ENCODE results near the gene ULBP2.
"Not testable (repeated sequence)": the region's sequence is repeated elsewhere in the genome, so short reads cannot be mapped to it uniquely, and the experiment has no call there.

ULBP2 gene

GRCh38 chr6:149964308-149965193 lies 22.7 kb downstream of the ULBP2 start:
- Histone ChIP-seq H3K36me3 (ENCODE audit: insufficient read depth, insufficient read length, low read length) (no peaks in the 10 kb centered on the region), H3K9me3 (ENCODE audit: insufficient read depth, low read length) (no peaks in the 10 kb centered on the region), H3K27me3 (ENCODE audit: insufficient read depth, insufficient read length) (peaks cover 83% of the 10 kb centered on the region), H3K4me3 (ENCODE audit: insufficient read length, low read depth) (peak overlapping the region; percentile 61), H3K4me1 (ENCODE audit: insufficient read depth, insufficient read length) (peaks cover 2% of the 10 kb centered on the region), H3K9ac (ENCODE audit: insufficient read length, low read depth) (peak overlapping the region; percentile 67)
- TF ChIP-seq SUZ12 (IDR thresholded peaks at IDR 0.05; ENCODE audit: extremely low read depth, insufficient read depth, insufficient read length) (peak; percentile 81), ZNF274 (IDR thresholded peaks at IDR 0.05; ENCODE audit: low read depth, low read length) (no peak), YY1 (IDR thresholded peaks at IDR 0.05; ENCODE audit: insufficient read depth, insufficient read length) (no peak)
- no peak for DNase-seq (ENCODE audit: low read depth, low spot score)

- H3K4me3 ChIP-seq (ENCODE audit: insufficient read length, low read depth): peak overlapping the region; percentile 61
- no peaks in the 10 kb centered on the region for H3K9me3 ChIP-seq (ENCODE audit: insufficient read depth, low read length)
- no peak for TF ChIP-seq ZNF274 (IDR thresholded peaks at IDR 0.05; ENCODE audit: low read depth, low read length)
- no peak for TF ChIP-seq SUZ12 (IDR thresholded peaks at IDR 0.05; ENCODE audit: extremely low read depth, insufficient read depth, insufficient read length)
- no peak for TF ChIP-seq YY1 (IDR thresholded peaks at IDR 0.05; ENCODE audit: insufficient read depth, insufficient read length)
- H3K9ac ChIP-seq (ENCODE audit: insufficient read length, low read depth): peak overlapping the region; percentile 67
- DNase-seq (ENCODE audit: low read depth, low spot score): no peak
- peaks cover 2% of the 10 kb centered on the region for H3K4me1 ChIP-seq (ENCODE audit: insufficient read depth, insufficient read length)
- peaks cover 89% of the 10 kb centered on the region for H3K27me3 ChIP-seq (ENCODE audit: insufficient read depth, insufficient read length)
- no peaks in the 10 kb centered on the region for H3K36me3 ChIP-seq (ENCODE audit: insufficient read depth, insufficient read length, low read length)
Measured at GRCh38 chr6:149965194-149966020, 23.6 kb downstream of the ULBP2 start.

GRCh38 chr6:149966319-149966718 lies 24.5 kb downstream of the ULBP2 start:
- peaks cover 85% of the 10 kb centered on the region for H3K27me3 ChIP-seq (ENCODE audit: insufficient read depth, insufficient read length)
- DNase-seq (ENCODE audit: low read depth, low spot score); H3K9me3 ChIP-seq (ENCODE audit: insufficient read depth, low read length); H3K4me1 ChIP-seq (ENCODE audit: insufficient read depth, insufficient read length); H3K9ac ChIP-seq (ENCODE audit: insufficient read length, low read depth); H3K4me3 ChIP-seq (ENCODE audit: insufficient read length, low read depth); H3K36me3 ChIP-seq (ENCODE audit: insufficient read depth, insufficient read length, low read length): not testable (repeated sequence)

- peaks cover 74% of the 10 kb centered on the region for H3K27me3 ChIP-seq (ENCODE audit: insufficient read depth, insufficient read length)
- H3K9me3 ChIP-seq (ENCODE audit: insufficient read depth, low read length): no peaks in the 10 kb centered on the region
- no peak overlapping the region for H3K9ac ChIP-seq (ENCODE audit: insufficient read length, low read depth)
- TF ChIP-seq ZNF274 (IDR thresholded peaks at IDR 0.05; ENCODE audit: low read depth, low read length) (no peak), SUZ12 (IDR thresholded peaks at IDR 0.05; ENCODE audit: extremely low read depth, insufficient read depth, insufficient read length) (no peak), YY1 (IDR thresholded peaks at IDR 0.05; ENCODE audit: insufficient read depth, insufficient read length) (no peak)
- no peak for DNase-seq (ENCODE audit: low read depth, low spot score)
- no peak overlapping the region for H3K4me3 ChIP-seq (ENCODE audit: insufficient read length, low read depth)
- peaks cover 2% of the 10 kb centered on the region for H3K4me1 ChIP-seq (ENCODE audit: insufficient read depth, insufficient read length)
- H3K36me3 ChIP-seq (ENCODE audit: insufficient read depth, insufficient read length, low read length): no peaks in the 10 kb centered on the region
Measured at GRCh38 chr6:149967591-149967990, 25.8 kb downstream of the ULBP2 start.

- H3K4me1 ChIP-seq (ENCODE audit: insufficient read depth, insufficient read length); H3K9ac ChIP-seq (ENCODE audit: insufficient read length, low read depth); DNase-seq (ENCODE audit: low read depth, low spot score); H3K4me3 ChIP-seq (ENCODE audit: insufficient read length, low read depth); H3K9me3 ChIP-seq (ENCODE audit: insufficient read depth, low read length); H3K36me3 ChIP-seq (ENCODE audit: insufficient read depth, insufficient read length, low read length): not testable (repeated sequence)
- H3K27me3 ChIP-seq (ENCODE audit: insufficient read depth, insufficient read length): peaks cover 70% of the 10 kb centered on the region
Measured at GRCh38 chr6:149967999-149968398, 26.2 kb downstream of the ULBP2 start.

- not testable (repeated sequence) for H3K9me3 ChIP-seq (ENCODE audit: insufficient read depth, low read length); H3K4me1 ChIP-seq (ENCODE audit: insufficient read depth, insufficient read length); H3K9ac ChIP-seq (ENCODE audit: insufficient read length, low read depth); H3K4me3 ChIP-seq (ENCODE audit: insufficient read length, low read depth); H3K36me3 ChIP-seq (ENCODE audit: insufficient read depth, insufficient read length, low read length); DNase-seq (ENCODE audit: low read depth, low spot score)
- H3K27me3 ChIP-seq (ENCODE audit: insufficient read depth, insufficient read length): peaks cover 62% of the 10 kb centered on the region
Measured at GRCh38 chr6:149968909-149969308, 27.1 kb downstream of the ULBP2 start.

- no peak overlapping the region for H3K9ac ChIP-seq (ENCODE audit: insufficient read length, low read depth)
Measured at GRCh38 chr6:149969635-149970034, 27.8 kb downstream of the ULBP2 start.

GRCh38 chr6:149974394-149974793 lies 32.6 kb downstream of the ULBP2 start:
- not testable (repeated sequence) for H3K4me1 ChIP-seq (ENCODE audit: insufficient read depth, insufficient read length); H3K4me3 ChIP-seq (ENCODE audit: insufficient read length, low read depth); H3K9me3 ChIP-seq (ENCODE audit: insufficient read depth, low read length); DNase-seq (ENCODE audit: low read depth, low spot score); H3K36me3 ChIP-seq (ENCODE audit: insufficient read depth, insufficient read length, low read length); H3K9ac ChIP-seq (ENCODE audit: insufficient read length, low read depth)
- peaks cover 33% of the 10 kb centered on the region for H3K27me3 ChIP-seq (ENCODE audit: insufficient read depth, insufficient read length)

More at GRCh38 chr6:149969635-149970034, 27.8 kb downstream of the ULBP2 start:
- no peaks in the 10 kb centered on the region for H3K4me1 ChIP-seq (ENCODE audit: insufficient read depth, insufficient read length)
- DNase-seq (ENCODE audit: low read depth, low spot score): no peak
- peaks cover 58% of the 10 kb centered on the region for H3K27me3 ChIP-seq (ENCODE audit: insufficient read depth, insufficient read length)
- no peaks in the 10 kb centered on the region for H3K9me3 ChIP-seq (ENCODE audit: insufficient read depth, low read length)
- no peak for TF ChIP-seq SUZ12 (IDR thresholded peaks at IDR 0.05; ENCODE audit: extremely low read depth, insufficient read depth, insufficient read length)
- TF ChIP-seq YY1 (IDR thresholded peaks at IDR 0.05; ENCODE audit: insufficient read depth, insufficient read length): no peak
- TF ChIP-seq ZNF274 (IDR thresholded peaks at IDR 0.05; ENCODE audit: low read depth, low read length): no peak
- H3K4me3 ChIP-seq (ENCODE audit: insufficient read length, low read depth): no peak overlapping the region
- no peaks in the 10 kb centered on the region for H3K36me3 ChIP-seq (ENCODE audit: insufficient read depth, insufficient read length, low read length)

All from NT2/D1 (cell line).